Mammary epithelial cell (primary cell): ENCODE measurements around the gene TMEM131L.

ENCODE experiments used
- CTCF ChIP-seq, 2 donors: IDR thresholded peaks in 1 of 2; conservative IDR thresholded peaks in 1 of 2; 2 replicates each; pipeline ENCODE4 v1.5.1; 2011 to 2012; ENCODE audit warnings: inconsistent platforms in 2 of 2, low read length in 2 of 2, mild to moderate bottlenecking in 2 of 2, control low read depth in 1 of 2, low read depth in 1 of 2; ENCODE audit not compliant: insufficient read depth in 1 of 2; ENCODE audit errors: extremely low read depth in 1 of 2
- EZH2 ChIP-seq: IDR thresholded peaks from 2 replicates; pipeline ENCODE4 v1.6.1; 2012; ENCODE audit warnings: low read length, inconsistent platforms, borderline replicate concordance

- peak in 1 of 2 donors; percentile 40 for TF ChIP-seq CTCF (conservative IDR thresholded peaks at IDR 0.05 in 1 of 2, IDR thresholded peaks at IDR 0.05 in 1 of 2; ENCODE audit: extremely low read depth in 1 of 2, insufficient read depth in 1 of 2, low read depth in 1 of 2, low read length in 2 of 2)
- TF ChIP-seq EZH2 = no peak
Observed at GRCh38 chr4:153466081-153466948, at the start of gene TMEM131L.
